IPS-20b (cell line): Measurements from ENCODE around the gene MAGEB16.

ENCODE experiments used
- H3K27ac ChIP-seq: one replicate; pipeline ENCODE4 v1.5.1; 2013; ENCODE audit warnings: low read length
- H3K27me3 ChIP-seq: 2 replicates; pipeline ENCODE4 v1.6.1; 2013; ENCODE audit warnings: mild to moderate bottlenecking, low read length, inconsistent platforms; ENCODE audit not compliant: insufficient read depth
- H3K36me3 ChIP-seq: 2 replicates; pipeline ENCODE4 v1.6.1; 2013; ENCODE audit warnings: low read depth, mild to moderate bottlenecking, inconsistent platforms, low read length, moderate library complexity; ENCODE audit not compliant: insufficient read depth
- H3K4me1 ChIP-seq: 2 replicates; pipeline ENCODE4 v1.6.1; 2013; ENCODE audit warnings: mild to moderate bottlenecking, control low read depth, inconsistent platforms, low read length, moderate library complexity; ENCODE audit not compliant: insufficient read depth
- H3K4me3 ChIP-seq: 2 replicates; pipeline ENCODE4 v1.5.1; 2013; ENCODE audit warnings: mild to moderate bottlenecking, low read length, inconsistent platforms
- H3K9ac ChIP-seq: 2 replicates; pipeline ENCODE4 v1.6.1; 2013; ENCODE audit warnings: low read depth, mild to moderate bottlenecking, inconsistent platforms, low read length, moderate library complexity
- H3K9me3 ChIP-seq: 2 replicates; pipeline ENCODE4 v1.6.1; 2013; ENCODE audit warnings: mild to moderate bottlenecking, low read depth, low read length, inconsistent platforms; ENCODE audit not compliant: insufficient read depth

Gene MAGEB16

GRCh38 chrX:35798042-35798441 lies at the start of gene MAGEB16:
Gene MAGEB16, plus strand, starts transcription at chrX:35798342. Its CDS starts 3,855 bp downstream, at chrX:35802197.
- Histone ChIP-seq H3K9me3 (no peaks in the 10 kb centered on the region), H3K9ac (no peak within 1 kb of the TSS), H3K27ac (no peak within 1 kb of the TSS), H3K36me3 (no peaks in the 10 kb centered on the region), H3K27me3 (no peaks in the 10 kb centered on the region), H3K4me1 (no peaks in the 10 kb centered on the region), H3K4me3 (no peak within 1 kb of the TSS)

DNA sequence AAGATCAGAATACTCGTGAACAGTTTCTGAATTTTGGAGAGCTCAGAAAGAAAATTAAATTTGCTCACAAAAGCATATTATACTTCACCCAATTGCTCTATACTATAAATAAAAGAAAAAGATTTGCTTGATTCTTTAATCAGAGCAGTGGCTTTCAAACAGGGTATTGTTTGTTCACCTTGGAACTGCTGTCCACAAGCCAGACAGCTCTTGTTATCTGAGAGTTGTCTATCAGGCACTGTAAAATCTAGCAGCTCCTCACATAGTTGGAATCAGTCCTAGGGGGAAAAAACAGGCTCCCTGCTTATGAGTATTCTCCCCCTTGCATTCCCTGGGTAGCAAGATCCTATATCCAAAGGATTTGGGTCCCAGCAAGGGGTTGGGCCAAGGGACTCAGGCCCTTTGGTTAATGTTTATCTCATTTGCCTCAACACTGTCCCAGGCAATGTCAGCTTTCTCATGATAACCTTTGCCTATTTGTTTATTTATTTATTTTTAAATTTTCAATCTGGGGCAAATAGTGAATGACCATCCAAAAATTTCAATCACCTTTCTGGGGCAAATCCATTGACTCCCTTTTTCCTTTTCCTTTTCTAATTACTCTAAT lies 24.1 kb upstream of the MAGEB16 start:
- H3K4me1 ChIP-seq, result no peaks in the 10 kb centered on the region
- no peak overlapping the region for H3K9ac ChIP-seq
- no peak overlapping the region for H3K27ac ChIP-seq
- no peaks in the 10 kb centered on the region for H3K9me3 ChIP-seq
- H3K36me3 ChIP-seq, result no peaks in the 10 kb centered on the region
- no peaks in the 10 kb centered on the region for H3K27me3 ChIP-seq
- no peak overlapping the region for H3K4me3 ChIP-seq

- Histone ChIP-seq H3K9ac (no peak overlapping the region), H3K4me1 (no peaks in the 10 kb centered on the region), H3K27me3 (no peaks in the 10 kb centered on the region), H3K36me3 (no peaks in the 10 kb centered on the region), H3K9me3 (no peaks in the 10 kb centered on the region), H3K27ac (no peak overlapping the region), H3K4me3 (no peak overlapping the region)
These were observed 13.1 kb upstream of the MAGEB16 start for GRCh38 chrX:35785075-35785474.

DNA sequence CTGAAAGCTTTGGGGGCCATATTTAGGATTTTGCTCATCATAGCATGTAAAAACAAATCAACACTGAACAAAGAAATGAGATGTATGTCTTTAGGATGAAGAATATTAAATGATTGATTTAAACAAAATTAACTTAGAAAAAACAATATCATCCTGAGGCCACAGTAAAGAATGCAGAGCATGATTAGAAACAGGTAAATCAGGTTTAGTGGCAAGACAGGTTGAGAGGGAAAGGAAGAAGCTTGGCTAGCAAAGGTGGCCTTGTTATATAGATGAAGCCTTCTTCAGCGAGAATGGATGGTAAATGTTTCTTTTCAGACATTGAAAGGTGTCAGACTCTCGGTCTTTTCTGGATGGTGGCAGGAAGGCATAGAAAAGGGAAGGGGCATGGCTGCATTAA lies 11.9 kb upstream of the MAGEB16 start:
- no peak overlapping the region for H3K9ac ChIP-seq
- no peaks in the 10 kb centered on the region for H3K9me3 ChIP-seq
- H3K27me3 ChIP-seq, result no peaks in the 10 kb centered on the region
- no peak overlapping the region for H3K4me3 ChIP-seq
- no peaks in the 10 kb centered on the region for H3K36me3 ChIP-seq
- H3K27ac ChIP-seq, result no peak overlapping the region
- H3K4me1 ChIP-seq, result no peaks in the 10 kb centered on the region

GRCh38 chrX:35787867-35788266 lies 10.3 kb upstream of the MAGEB16 start:
- H3K9me3 ChIP-seq, result no peaks in the 10 kb centered on the region
- no peaks in the 10 kb centered on the region for H3K4me1 ChIP-seq
- H3K36me3 ChIP-seq, result no peaks in the 10 kb centered on the region
- H3K27me3 ChIP-seq, result no peaks in the 10 kb centered on the region
- no peak overlapping the region for H3K9ac ChIP-seq
- H3K27ac ChIP-seq, result no peak overlapping the region
- no peak overlapping the region for H3K4me3 ChIP-seq

GRCh38 chrX:35800474-35800873 lies 2.3 kb downstream of the MAGEB16 start:
- Histone ChIP-seq H3K27ac (no peak overlapping the region), H3K36me3 (no peaks in the 10 kb centered on the region), H3K4me1 (no peaks in the 10 kb centered on the region), H3K9ac (no peak overlapping the region), H3K27me3 (no peaks in the 10 kb centered on the region), H3K4me3 (no peak overlapping the region), H3K9me3 (no peaks in the 10 kb centered on the region)

DNA sequence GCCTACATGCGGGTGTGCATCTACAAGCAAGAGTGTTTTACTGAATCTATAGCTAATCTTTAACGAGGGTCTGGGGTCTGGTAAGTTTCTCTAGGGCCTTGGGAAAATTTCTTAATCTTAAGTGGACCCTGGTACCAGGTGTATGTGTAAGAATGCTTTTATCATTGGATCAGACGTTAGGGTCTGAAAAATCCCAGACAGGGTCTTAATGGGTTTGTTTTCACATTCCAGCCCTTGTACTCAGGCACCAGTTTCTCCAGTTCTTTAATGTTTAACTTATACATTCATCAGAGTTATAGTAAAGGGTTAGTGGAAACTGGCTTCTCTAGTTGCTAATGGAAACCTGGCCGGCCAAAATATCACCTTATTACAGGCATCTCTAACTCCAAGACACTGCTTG lies 11.6 kb downstream of the MAGEB16 start:
- Histone ChIP-seq H3K27ac (no peak overlapping the region), H3K4me1 (peaks cover 8% of the 10 kb centered on the region; the same call in 1 of the 2 replicates), H3K4me3 (no peak overlapping the region), H3K9me3 (no peaks in the 10 kb centered on the region), H3K36me3 (no peaks in the 10 kb centered on the region), H3K27me3 (no peaks in the 10 kb centered on the region), H3K9ac (no peak overlapping the region)

- no peaks in the 10 kb centered on the region for H3K4me1 ChIP-seq
- H3K27ac ChIP-seq, result no peak overlapping the region
- no peaks in the 10 kb centered on the region for H3K36me3 ChIP-seq
- no peaks in the 10 kb centered on the region for H3K27me3 ChIP-seq
- no peak overlapping the region for H3K4me3 ChIP-seq
- H3K9me3 ChIP-seq, result no peaks in the 10 kb centered on the region
- no peak overlapping the region for H3K9ac ChIP-seq
These were observed 21.1 kb downstream of the MAGEB16 start for GRCh38 chrX:35819241-35819640.

GRCh38 chrX:35826503-35826902 lies 28.4 kb downstream of the MAGEB16 start:
- no peaks in the 10 kb centered on the region for H3K36me3 ChIP-seq
- H3K4me3 ChIP-seq, result no peak overlapping the region
- H3K9ac ChIP-seq, result no peak overlapping the region
- no peak overlapping the region for H3K27ac ChIP-seq
- no peaks in the 10 kb centered on the region for H3K27me3 ChIP-seq
- no peaks in the 10 kb centered on the region for H3K4me1 ChIP-seq
- no peaks in the 10 kb centered on the region for H3K9me3 ChIP-seq

DNA sequence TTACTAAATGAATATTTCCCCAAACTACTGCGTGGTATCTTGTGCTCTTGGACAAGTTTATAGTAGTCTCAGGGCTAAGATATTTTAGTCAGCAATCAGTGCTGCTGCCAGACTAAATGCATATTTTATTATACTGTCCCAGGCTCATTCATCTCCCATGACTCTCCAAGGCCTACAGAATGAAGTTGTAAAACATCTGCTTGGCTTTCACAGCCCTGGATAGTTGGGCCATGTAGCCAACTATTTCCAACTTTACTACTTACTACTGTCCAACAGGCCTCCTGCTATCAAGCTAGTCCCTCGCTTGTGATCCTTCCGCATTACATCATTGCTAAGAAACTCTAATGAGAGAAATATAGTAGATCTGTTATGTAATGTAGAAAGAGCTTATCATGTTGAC lies 31.4 kb downstream of the MAGEB16 start:
- H3K9ac ChIP-seq, result no peak overlapping the region
- H3K4me3 ChIP-seq, result no peak overlapping the region
- no peaks in the 10 kb centered on the region for H3K4me1 ChIP-seq
- H3K36me3 ChIP-seq, result no peaks in the 10 kb centered on the region
- no peak overlapping the region for H3K27ac ChIP-seq
- H3K9me3 ChIP-seq, result no peaks in the 10 kb centered on the region
- H3K27me3 ChIP-seq, result no peaks in the 10 kb centered on the region

DNA sequence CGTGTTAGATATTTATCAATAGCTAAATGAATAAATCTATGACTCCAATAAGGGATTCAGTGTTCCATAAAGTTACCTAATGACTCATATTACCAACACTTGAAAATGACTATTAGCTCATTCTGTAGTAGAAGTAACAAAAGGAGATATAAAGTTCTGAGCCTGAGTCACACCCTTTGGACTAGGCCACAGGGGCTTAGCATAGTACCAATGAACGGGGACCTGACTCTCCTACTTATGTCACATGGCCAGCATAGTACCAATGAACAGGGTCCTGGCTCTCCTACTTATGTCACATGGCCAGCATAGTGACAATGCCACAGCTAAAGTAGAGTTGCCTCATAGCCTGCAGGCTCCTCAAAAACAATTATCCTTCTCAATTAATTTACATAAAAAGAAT lies 43.7 kb downstream of the MAGEB16 start:
- H3K27me3 ChIP-seq, result no peaks in the 10 kb centered on the region
- H3K4me3 ChIP-seq, result no peak overlapping the region

DNA sequence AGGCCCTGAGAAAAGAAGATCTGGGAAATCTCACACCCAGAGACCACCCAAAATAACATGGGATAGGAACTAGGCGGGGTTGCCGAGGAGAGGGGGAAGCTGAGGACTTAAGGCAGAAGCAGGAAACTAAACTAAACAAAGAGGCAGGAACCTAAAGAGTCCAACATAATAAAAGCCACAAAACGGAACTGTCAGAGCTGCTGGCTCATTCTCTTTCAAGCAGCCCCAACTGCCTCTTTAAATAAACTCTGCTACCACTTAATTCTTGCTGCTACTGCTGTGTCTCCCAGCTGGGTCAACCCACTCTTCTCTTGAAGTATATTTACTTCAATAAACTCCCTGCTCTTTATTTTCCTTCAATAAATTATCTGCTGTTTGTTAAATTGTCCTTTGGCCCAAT lies 44.5 kb downstream of the MAGEB16 start:
- Histone ChIP-seq H3K27ac (no peak overlapping the region), H3K4me1 (no peaks in the 10 kb centered on the region), H3K9ac (no peak overlapping the region), H3K36me3 (no peaks in the 10 kb centered on the region), H3K27me3 (no peaks in the 10 kb centered on the region), H3K4me3 (no peak overlapping the region), H3K9me3 (no peaks in the 10 kb centered on the region)

More for the DNA sequence above, 43.7 kb downstream of the MAGEB16 start:
- H3K9me3 ChIP-seq, result no peaks in the 10 kb centered on the region
- H3K4me1 ChIP-seq, result no peaks in the 10 kb centered on the region
- no peak overlapping the region for H3K27ac ChIP-seq
- H3K9ac ChIP-seq, result no peak overlapping the region
- H3K36me3 ChIP-seq, result no peaks in the 10 kb centered on the region
